HG02610 (cell line): ENCODE results near the gene PFKM.

ENCODE experiments used
- ATAC-seq: cut with Tn5 transposase; IDR thresholded peaks from one replicate; pipeline ENCODE4 v1.9.1; 2021; ENCODE audit warnings: mild to moderate bottlenecking, moderate library complexity; ENCODE audit not compliant: unreplicated experiment

Gene PFKM

GRCh38 chr12:48184549-48184922 is 65.4 kb downstream of the PFKM start:
- no peak for ATAC-seq

GRCh38 chr12:48185181-48185919 is 66.2 kb downstream of the PFKM start:
- no peak for ATAC-seq

- ATAC-seq, result no peak
Measured at GRCh38 chr12:48187916-48188695, 68.9 kb downstream of the PFKM start.

- peak; percentile 51 for ATAC-seq
Measured at GRCh38 chr12:48189331-48190125, 70.4 kb downstream of the PFKM start.

- ATAC-seq, result no peak
Measured at GRCh38 chr12:48191096-48191495, 71.9 kb downstream of the PFKM start.

- ATAC-seq, result no peak
Measured at GRCh38 chr12:48192861-48193260, 73.7 kb downstream of the PFKM start.

- ATAC-seq, result no peak
Measured at GRCh38 chr12:48193623-48194022, 74.5 kb downstream of the PFKM start.

GRCh38 chr12:48194799-48195201 is 75.6 kb downstream of the PFKM start:
- ATAC-seq, result no peak
